Heart left ventricle (tissue), 16 donors: Measurements from ENCODE around the gene PTPRD. TPM values are rescaled to one million over a fixed set of nuclear protein-coding genes. Genes with fewer than 3 reads are reported as not detected.

Experiments used
- ATAC-seq, 4 donors: fragments of 200-7000 bp; cut with Tn5 transposase; one replicate each; pipeline ENCODE4 v1.9.1; 2020 to 2022; ENCODE audit warnings: moderate library complexity in 4 of 4, mild to moderate bottlenecking in 3 of 4, moderate number of reproducible peaks in 1 of 4
- DNase-seq, 5 donors: peaks; one replicate each; pipeline ENCODE4 v3.0.0-alpha.2; 2020
- H3K27ac ChIP-seq, 12 donors: fragments of 200-600 bp; sonication (generic) in 4 of 12; one replicate each; pipeline versions ENCODE4 v1.5.0 to v1.8.0; 2016 to 2022; ENCODE audit warnings: mild to moderate bottlenecking in 2 of 12
- H3K27me3 ChIP-seq, 9 donors: fragments of 200-600 bp; sonication (generic) in 2 of 9; one replicate each; pipeline versions ENCODE4 v1.5.1 to v1.8.0; 2016 to 2022; ENCODE audit warnings: mild to moderate bottlenecking in 3 of 9
- H3K36me3 ChIP-seq, 9 donors: fragments of 200-600 bp; sonication (generic) in 2 of 9; one replicate each; pipeline versions ENCODE4 v1.5.0 to v1.8.0; 2018 to 2022; ENCODE audit warnings: mild to moderate bottlenecking in 2 of 9
- H3K4me1 ChIP-seq, 12 donors: fragments of 200-600 bp; sonication (generic) in 4 of 12; one replicate each; pipeline versions ENCODE4 v1.5.0 to v1.8.0; 2016 to 2022; ENCODE audit warnings: mild to moderate bottlenecking in 3 of 12
- H3K4me3 ChIP-seq, 12 donors: fragments of 200-600 bp; sonication (generic) in 4 of 12; one replicate each; pipeline versions ENCODE4 v1.5.0 to v1.8.0; 2017 to 2022; ENCODE audit warnings: mild to moderate bottlenecking in 9 of 12, moderate library complexity in 4 of 12
- H3K9me3 ChIP-seq, 12 donors: fragments of 200-600 bp; sonication (generic) in 4 of 12; one replicate each; pipeline versions ENCODE4 v1.5.0 to v1.8.0; 2016 to 2022; ENCODE audit warnings: mild to moderate bottlenecking in 1 of 12
- CTCF ChIP-seq, 12 donors: fragments of 200-600 bp; sonication (generic) in 4 of 12; IDR thresholded peaks; one replicate each; pipeline versions ENCODE4 v1.5.0 to v1.8.0; 2018 to 2022; ENCODE audit warnings: antibody characterized with exemption in 12 of 12, mild to moderate bottlenecking in 5 of 12
- POLR2A ChIP-seq, 2 donors: fragments of 450-650 bp; IDR thresholded peaks; one replicate each; pipeline ENCODE4 v1.6.1; 2017; ENCODE audit warnings: antibody characterized with exemption in 2 of 2, mild to moderate bottlenecking in 2 of 2, moderate library complexity in 2 of 2
- WGBS, 4 donors: extraction: QIAGEN DNeasy Blood & Tissue Kit in 2 of 4; methylation state at CpG; one replicate each; pipeline versions ENCODE4 v1.1.5 to v1.1.7; 2013 to 2018; 5-methylcytosine and 5-hydroxymethylcytosine counted together
- intact Hi-C, 10 donors: fragments of 100-400 bp; cut with DNase I; formaldehyde crosslinking; loops; one replicate each; pipeline versions ENCODE4 v1.11.1 to v1.14.2; 2022
- polyA plus RNA-seq, 2 donors: library from polyadenylated mRNA; stranded (reverse); fragments of 200-250 nt; gene quantifications; one replicate each; pipeline ENCODE4 v1.2.3, GENCODE V29; 2013
- total RNA-seq, 9 donors: library from RNA; depleted of rRNA in 2 of 9; stranded (reverse); fragments of >200 nt in 2 of 9; fragmentation: NEBNext Ultra II Directional in 3 of 9; extraction: Animal tissue kit (Norgen Biotek cat#: 25700) in 3 of 9; gene quantifications; one replicate each; pipeline versions ENCODE4 v1.1.0 to v1.2.4, GENCODE V29; 2016 to 2023
- donor health status: ischemic (EF 13 %, LVEDD 7.1; RV severe dilation, severe dysfunction).
- donor health status: healthy with polysubstance abuse.
- donor health status: DM: no; HTN: yes; CAD: no.
- donor health status: DM: no; HTN: no; CAD: no.
- donor health status: ischemic (EF 25% LVEDD 6.9; RV normal size, moderate dysfunction).
- donor health status: ischemic (EF 25% LVEDD 5.7; RV mildly dilated, moderate dysfunction).
- donor health status: healthy.
- donor health status: DM: yes; HTN: yes; CAD: no.
- donor health status: ischemic (EF 35%, LVEDD 5.7; RV mildly dilated, moderate dysfunction).
- donor health status: nonischemic (EF 11% LVEDD 7.7; RV severe dilation, severe dysfunction).
- donor health status: DM: yes; HTN: yes; CAD: no.
- donor health status: PGD.
- donor health status: ischemic (EF 29% LVEDD 5.4; RV normal size, mild dysfunction).
- donor health status: nonischemic (EF 23%, LVEDD 6.1; RV moderate dilation, normal function).

The PTPRD gene
- total and polyA plus RNA-seq, 11 donors: 1.4 to 25.3 (median 15.1) TPM

- H3K27ac ChIP-seq: no peak overlapping the region
- no peaks in the 10 kb centered on the region for H3K36me3 ChIP-seq
- peak in 1 of 4 donors; percentile 43 for ATAC-seq
- TF ChIP-seq CTCF (IDR thresholded peaks at IDR 0.05) (no peak), POLR2A (IDR thresholded peaks at IDR 0.05) (no peak)
- H3K4me1 ChIP-seq: peaks cover 0 to 12% (median 0%) of the 10 kb centered on the region in 12 donors
- H3K4me3 ChIP-seq: no peak overlapping the region
- no peaks in the 10 kb centered on the region for H3K9me3 ChIP-seq
- H3K27me3 ChIP-seq: peaks cover 0 to 4% (median 0%) of the 10 kb centered on the region in 9 donors
- WGBS, 4 donors: 52 to 66% (median 56%) methylated on average over 5 of the region's 5 CpGs
- DNase-seq: no peak
- intact Hi-C loops: no loop called here
These were observed 1748.8 kb downstream of the PTPRD start for GRCh38 chr9:8863886-8864544.

DNA sequence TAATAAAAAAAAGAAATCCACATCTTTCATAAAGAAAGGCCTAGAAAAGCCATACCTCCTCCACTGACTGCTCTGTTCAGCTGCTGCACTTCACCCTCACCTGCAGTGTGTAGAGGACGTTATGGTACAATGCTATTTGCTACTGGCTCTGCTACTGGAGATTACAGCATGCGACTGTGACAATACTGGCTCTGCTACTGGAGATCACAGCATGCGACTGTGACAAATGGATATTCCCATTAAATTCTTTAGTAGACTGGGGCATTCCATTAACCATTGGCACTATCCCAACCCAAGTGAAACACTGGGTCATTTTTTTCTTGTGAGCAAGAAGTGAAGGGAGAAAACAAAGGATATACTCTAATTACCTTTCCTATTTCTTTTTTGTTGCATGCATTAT is 1749.7 kb downstream of the PTPRD start:
- TF ChIP-seq CTCF (IDR thresholded peaks at IDR 0.05): no peak
- TF ChIP-seq POLR2A (IDR thresholded peaks at IDR 0.05): no peak
- H3K9me3 ChIP-seq: no peaks in the 10 kb centered on the region
- no peak for DNase-seq
- no peak overlapping the region for H3K4me3 ChIP-seq
- ATAC-seq: peak; percentile 43 to 77 (median 68)
- intact Hi-C loops: no loop called here
- no peaks in the 10 kb centered on the region for H3K36me3 ChIP-seq
- peaks cover 0 to 11% (median 0%) of the 10 kb centered on the region in 9 donors for H3K27me3 ChIP-seq
- H3K4me1 ChIP-seq: peaks cover 0 to 11% (median 0%) of the 10 kb centered on the region in 12 donors
- no peak overlapping the region for H3K27ac ChIP-seq
- 35 to 57% (median 52%) methylated on average over 3 of the region's 3 CpGs for WGBS, 4 donors

DNA sequence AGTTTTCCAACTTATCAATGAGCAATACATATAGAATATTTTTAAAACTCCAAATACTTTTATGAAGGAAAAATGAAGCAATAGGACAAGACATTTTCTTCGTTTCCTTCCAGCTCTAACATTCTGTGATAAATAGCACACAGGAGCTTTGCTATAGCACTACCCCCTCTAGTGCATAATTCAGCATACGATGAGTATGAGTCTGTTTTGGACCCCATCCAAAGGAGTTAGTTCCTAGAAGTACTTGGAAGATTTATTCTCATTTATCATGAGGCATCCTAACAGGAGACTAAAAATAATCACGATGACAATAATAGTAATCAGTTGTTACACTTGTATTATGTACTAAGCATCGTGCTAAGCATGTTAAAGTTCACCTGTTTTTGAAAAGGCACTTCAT is 1751.9 kb downstream of the PTPRD start:
- no peaks in the 10 kb centered on the region for H3K9me3 ChIP-seq
- no peak for DNase-seq
- WGBS, 4 donors: 23 to 29% (median 28%) methylated on average over 4 of the region's 4 CpGs

GRCh38 chr9:8860086-8860485 is 1752.7 kb downstream of the PTPRD start:
- intact Hi-C loops: no loop called here
- H3K4me3 ChIP-seq: no peak overlapping the region
- DNase-seq (no peak), ATAC-seq (no peak)
- H3K27ac ChIP-seq: no peak overlapping the region
- H3K36me3 ChIP-seq: no peaks in the 10 kb centered on the region
- H3K9me3 ChIP-seq: no peaks in the 10 kb centered on the region
- TF ChIP-seq CTCF (IDR thresholded peaks at IDR 0.05) (no peak), POLR2A (IDR thresholded peaks at IDR 0.05) (no peak)
- peaks cover 0 to 18% (median 2%) of the 10 kb centered on the region in 12 donors for H3K4me1 ChIP-seq
- H3K27me3 ChIP-seq: peaks cover 0 to 40% (median 0%) of the 10 kb centered on the region in 9 donors

More for the DNA sequence above, 1751.9 kb downstream of the PTPRD start:
- H3K36me3 ChIP-seq: no peaks in the 10 kb centered on the region
- ATAC-seq: no peak
- no peak overlapping the region for H3K4me3 ChIP-seq
- intact Hi-C loops: no loop called here
- H3K27me3 ChIP-seq: peaks cover 0 to 32% (median 0%) of the 10 kb centered on the region in 9 donors
- peak in 2 of 12 donors; percentile 12 to 26 for TF ChIP-seq CTCF (IDR thresholded peaks at IDR 0.05)
- TF ChIP-seq POLR2A (IDR thresholded peaks at IDR 0.05): no peak
- peaks cover 0 to 12% (median 0%) of the 10 kb centered on the region in 12 donors for H3K4me1 ChIP-seq
- H3K27ac ChIP-seq: no peak overlapping the region
